NCI-H748 treated with DMSO at 0.1 percent for 48 hours (cell line): Measurements from ENCODE around the gene DCXR.

Source experiments
- DNase-seq: peaks from one replicate; lab custom pipeline; 2025; lab: John Stamatoyannopoulos, UW

DCXR gene

GRCh38 chr17:82010575-82011525 lies 26.6 kb downstream of the DCXR start:
- DNase-seq: no peak

- no peak for DNase-seq
Observed at GRCh38 chr17:82009413-82009812, 28.1 kb downstream of the DCXR start.

GRCh38 chr17:82008941-82009405 lies 28.5 kb downstream of the DCXR start:
- no peak for DNase-seq

- DNase-seq: no peak
Observed at GRCh38 chr17:82008258-82008940, 29.1 kb downstream of the DCXR start.

- DNase-seq: no peak
Observed at GRCh38 chr17:82007495-82008257, 29.8 kb downstream of the DCXR start.

- DNase-seq: no peak
Observed at GRCh38 chr17:82007228-82007494, 30.3 kb downstream of the DCXR start.

GRCh38 chr17:82006468-82007227 lies 30.8 kb downstream of the DCXR start:
- no peak for DNase-seq

- no peak for DNase-seq
Observed at GRCh38 chr17:82005701-82006348, 31.7 kb downstream of the DCXR start.

GRCh38 chr17:82004517-82005455 lies 32.7 kb downstream of the DCXR start:
- DNase-seq: no peak

GRCh38 chr17:82003411-82004381 lies 33.8 kb downstream of the DCXR start:
- DNase-seq: no peak

GRCh38 chr17:82001571-82002056 lies 35.9 kb downstream of the DCXR start:
- no peak for DNase-seq

GRCh38 chr17:82000803-82001570 lies 36.5 kb downstream of the DCXR start:
- DNase-seq: no peak

GRCh38 chr17:81999976-82000802 lies 37.3 kb downstream of the DCXR start:
- DNase-seq: no peak

GRCh38 chr17:81999587-81999975 lies 37.9 kb downstream of the DCXR start:
- DNase-seq: no peak

- DNase-seq: no peak
Observed at GRCh38 chr17:81998691-81999438, 38.6 kb downstream of the DCXR start.

GRCh38 chr17:81998212-81998611 lies 39.3 kb downstream of the DCXR start:
- DNase-seq: no peak
